Breast epithelium (tissue), 4 donors: ENCODE results near the gene ATP5ME. TPM values are rescaled to one million over a fixed set of nuclear protein-coding genes. Genes with fewer than 3 reads are reported as not detected.

Experiments used
- DNase-seq, 2 donors: peaks; one replicate each; pipeline ENCODE4 v3.0.0-alpha.2; 2019; ENCODE audit warnings: low spot score in 2 of 2
- H3K27ac ChIP-seq, 2 donors: fragments of 200-600 bp; sonication (generic) in 1 of 2; one replicate each; pipeline ENCODE4 v1.5.1; 2016 to 2019; ENCODE audit warnings: mild to moderate bottlenecking in 1 of 2
- H3K27me3 ChIP-seq, 2 donors: fragments of 200-600 bp; sonication (generic) in 1 of 2; one replicate each; pipeline versions ENCODE4 v1.5.1 to v1.6.0; 2017 to 2019; ENCODE audit warnings: control low read depth in 1 of 2, mild to moderate bottlenecking in 1 of 2
- H3K36me3 ChIP-seq: fragments of 200-600 bp; one replicate; pipeline ENCODE4 v1.5.1; 2019
- H3K4me1 ChIP-seq, 2 donors: fragments of 200-600 bp; sonication (generic); one replicate each; pipeline ENCODE4 v1.5.1; 2016 to 2019; ENCODE audit warnings: control low read depth in 1 of 2
- H3K4me3 ChIP-seq, 3 donors: fragments of 200-600 bp; sonication (generic); 1 replicate in 2 of 3; 2 replicates in 1 of 3; pipeline ENCODE4 v1.5.1; 2016 to 2019; ENCODE audit warnings: mild to moderate bottlenecking in 3 of 3, moderate library complexity in 2 of 3
- H3K9me3 ChIP-seq, 2 donors: fragments of 200-600 bp; sonication (generic) in 1 of 2; one replicate each; pipeline ENCODE4 v1.5.1; 2016 to 2019; ENCODE audit warnings: control low read depth in 1 of 2
- CTCF ChIP-seq, 3 donors: fragments of 450-650 bp; IDR thresholded peaks; one replicate each; pipeline ENCODE4 v1.5.1; 2016 to 2017; ENCODE audit warnings: antibody characterized with exemption in 3 of 3, mild to moderate bottlenecking in 3 of 3, moderate library complexity in 3 of 3
- POLR2A ChIP-seq: fragments of 450-650 bp; IDR thresholded peaks from one replicate; pipeline ENCODE4 v1.6.1; 2016; ENCODE audit warnings: antibody characterized with exemption, mild to moderate bottlenecking, moderate library complexity
- POLR2AphosphoS5 ChIP-seq, 3 donors: sonication (generic); formaldehyde crosslinking; IDR thresholded peaks; one replicate each; pipeline ENCODE4 v1.6.1; 2017; ENCODE audit warnings: antibody characterized with exemption in 3 of 3
- intact Hi-C: fragments of 100-400 bp; cut with DNase I; formaldehyde crosslinking; loops from one replicate; pipeline ENCODE4 v1.15.1; 2023; ENCODE audit warnings: low total_unique reads
- total RNA-seq, 3 donors: library from RNA; depleted of rRNA; stranded (reverse); fragments of >200 nt; gene quantifications; one replicate each; pipeline ENCODE4 v1.1.0, GENCODE V29; 2016

ATP5ME gene
- total RNA-seq, 3 donors from 2014 or later: 108 to 179 (median 128) TPM

- Histone ChIP-seq H3K4me3 (no peak overlapping the region), H3K27ac (no peak overlapping the region), H3K4me1 (no peaks in the 10 kb centered on the region), H3K9me3 (no peaks in the 10 kb centered on the region), H3K27me3 (peaks cover 0 to 30% of the 10 kb centered on the region in 2 donors), H3K36me3 (no peaks in the 10 kb centered on the region)
- intact Hi-C loops: loop anchor here (10.0 kb wide), 1 partner anchor 908 kb away; no protein-coding TSS in a partner anchor
- no peak for TF ChIP-seq POLR2AphosphoS5 (IDR thresholded peaks at IDR 0.05)
- no peak for TF ChIP-seq CTCF (IDR thresholded peaks at IDR 0.05)
- TF ChIP-seq POLR2A: no peak
- DNase-seq: no peak
These were observed 17.4 kb downstream of the ATP5ME start for GRCh38 chr4:656436-657337.

- no peak for DNase-seq
- no peak for TF ChIP-seq POLR2AphosphoS5 (IDR thresholded peaks at IDR 0.05)
- no peak for TF ChIP-seq POLR2A
- no peak for TF ChIP-seq CTCF (IDR thresholded peaks at IDR 0.05)
- H3K27me3 ChIP-seq: peaks cover 0 to 41% of the 10 kb centered on the region in 2 donors
- no peak overlapping the region for H3K4me3 ChIP-seq
- no peaks in the 10 kb centered on the region for H3K36me3 ChIP-seq
- intact Hi-C loops: loop anchor here (10.0 kb wide), 1 partner anchor 909 kb away; no protein-coding TSS in a partner anchor
- no peaks in the 10 kb centered on the region for H3K9me3 ChIP-seq
- no peaks in the 10 kb centered on the region for H3K4me1 ChIP-seq
- H3K27ac ChIP-seq: no peak overlapping the region
These were observed 18.5 kb downstream of the ATP5ME start for GRCh38 chr4:655464-656151.

- no peaks in the 10 kb centered on the region for H3K9me3 ChIP-seq
- intact Hi-C loops: loop anchor here (10.0 kb wide), 1 partner anchor 910 kb away; no protein-coding TSS in a partner anchor
- peaks cover 0 to 47% of the 10 kb centered on the region in 2 donors for H3K27me3 ChIP-seq
- TF ChIP-seq CTCF (IDR thresholded peaks at IDR 0.05) (no peak), POLR2AphosphoS5 (IDR thresholded peaks at IDR 0.05) (no peak), POLR2A (no peak)
- H3K4me1 ChIP-seq: no peaks in the 10 kb centered on the region
- H3K27ac ChIP-seq: no peak overlapping the region
- no peak overlapping the region for H3K4me3 ChIP-seq
- no peaks in the 10 kb centered on the region for H3K36me3 ChIP-seq
- no peak for DNase-seq
These were observed 19.1 kb downstream of the ATP5ME start for GRCh38 chr4:654871-655463.

- Histone ChIP-seq H3K4me3 (no peak overlapping the region), H3K27me3 (peaks cover 0 to 52% of the 10 kb centered on the region in 2 donors)
These were observed 19.6 kb downstream of the ATP5ME start for GRCh38 chr4:654503-654845.

More at GRCh38 chr4:654503-654845, 19.6 kb downstream of the ATP5ME start:
- intact Hi-C loops: loop anchor here (10.0 kb wide), 1 partner anchor 910 kb away; no protein-coding TSS in a partner anchor
- H3K36me3 ChIP-seq: no peaks in the 10 kb centered on the region
- no peaks in the 10 kb centered on the region for H3K9me3 ChIP-seq
- TF ChIP-seq CTCF (IDR thresholded peaks at IDR 0.05): no peak
- no peak for TF ChIP-seq POLR2A
- TF ChIP-seq POLR2AphosphoS5 (IDR thresholded peaks at IDR 0.05): no peak
- H3K27ac ChIP-seq: no peak overlapping the region
- no peak for DNase-seq
- no peaks in the 10 kb centered on the region for H3K4me1 ChIP-seq
